Pons (tissue), 1 donor: ENCODE results near the gene HNRNPUL1.

Experiments used
- DNase-seq: peaks from one replicate; pipeline ENCODE4 v3.0.0-alpha.2; 2016; ENCODE audit warnings: low spot score

Gene HNRNPUL1

GRCh38 chr19:41308450-41309179 is 44.4 kb downstream of the HNRNPUL1 start:
- peak; percentile 95 for DNase-seq

GRCh38 chr19:41309180-41310032 is 45.2 kb downstream of the HNRNPUL1 start:
- peak; percentile 47 for DNase-seq

- peak; percentile 82 for DNase-seq
These were observed 46.1 kb downstream of the HNRNPUL1 start, which contains the start of gene CCDC97 for GRCh38 chr19:41310033-41310831. Gene CCDC97, plus strand, starts transcription at chr19:41310172. Its CDS starts 139 bp downstream, at chr19:41310311.

GRCh38 chr19:41311072-41311471 is 46.9 kb downstream of the HNRNPUL1 start:
- DNase-seq = no peak

- DNase-seq = no peak
These were observed 47.4 kb downstream of the HNRNPUL1 start for GRCh38 chr19:41311613-41312012.

- no peak for DNase-seq
These were observed 52.2 kb downstream of the HNRNPUL1 start for GRCh38 chr19:41316306-41316920.

- DNase-seq = no peak
These were observed 54.7 kb downstream of the HNRNPUL1 start for GRCh38 chr19:41318696-41319499.

- DNase-seq = no peak
These were observed 55.5 kb downstream of the HNRNPUL1 start for GRCh38 chr19:41319500-41320184.

GRCh38 chr19:41320185-41320518 is 56.0 kb downstream of the HNRNPUL1 start:
- no peak for DNase-seq

GRCh38 chr19:41320568-41320967 is 56.4 kb downstream of the HNRNPUL1 start:
- no peak for DNase-seq

- no peak for DNase-seq
These were observed 57.0 kb downstream of the HNRNPUL1 start for GRCh38 chr19:41321204-41321599.

GRCh38 chr19:41321600-41322270 is 57.6 kb downstream of the HNRNPUL1 start:
- peak; percentile 9 for DNase-seq

- no peak for DNase-seq
These were observed 58.3 kb downstream of the HNRNPUL1 start for GRCh38 chr19:41322451-41322850.

GRCh38 chr19:41323023-41323422 is 58.9 kb downstream of the HNRNPUL1 start:
- no peak for DNase-seq

GRCh38 chr19:41323430-41324125 is 59.4 kb downstream of the HNRNPUL1 start:
- DNase-seq = peak; percentile 25

- DNase-seq = peak; percentile 53
These were observed 60.1 kb downstream of the HNRNPUL1 start for GRCh38 chr19:41324231-41324702.

- DNase-seq = peak; percentile 17
These were observed 60.9 kb downstream of the HNRNPUL1 start for GRCh38 chr19:41324921-41325639.

- no peak for DNase-seq
These were observed 61.4 kb downstream of the HNRNPUL1 start for GRCh38 chr19:41325640-41325946.
